Left forelimb (tissue), 1 donor: ENCODE results near the gene PET100.
"Not testable (repeated sequence)": the region's sequence is repeated elsewhere in the genome, so short reads cannot be mapped to it uniquely, and the experiment has no call there.

Source experiments
- DNase-seq: peaks from one replicate; pipeline ENCODE4 v3.0.0-alpha.2; 2018; ENCODE audit warnings: low spot score

The PET100 gene

DNA sequence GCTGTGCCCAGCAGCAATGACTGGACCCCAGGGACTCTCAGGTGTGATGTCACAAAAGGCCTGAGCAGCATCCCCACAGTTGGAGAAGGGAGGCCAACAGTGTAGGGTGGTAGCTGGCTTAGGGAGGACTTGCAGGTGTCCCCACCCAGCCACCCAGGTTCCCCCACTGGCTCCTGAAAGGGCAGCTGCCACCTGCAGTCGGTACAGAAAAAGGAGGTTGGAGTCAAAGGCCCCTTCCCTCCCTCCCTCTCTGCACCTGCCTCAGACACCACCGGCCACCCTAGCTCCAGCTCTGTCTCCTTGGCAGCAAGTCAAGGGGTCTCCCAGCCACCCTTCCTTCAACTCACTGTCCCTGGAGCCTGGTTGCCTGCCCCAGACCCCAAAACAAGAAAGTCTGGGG, 4.1 kb downstream of the PET100 start, which contains the start of gene PCP2:
Gene PCP2 (minus strand): TSS at position 22 of the 400 bp plus-strand sequence. CDS start 262 bp downstream, outside the sequence.
- DNase-seq = no peak

- no peak for DNase-seq
These were observed 6.1 kb downstream of the PET100 start for GRCh38 chr19:7635670-7636069.

DNA sequence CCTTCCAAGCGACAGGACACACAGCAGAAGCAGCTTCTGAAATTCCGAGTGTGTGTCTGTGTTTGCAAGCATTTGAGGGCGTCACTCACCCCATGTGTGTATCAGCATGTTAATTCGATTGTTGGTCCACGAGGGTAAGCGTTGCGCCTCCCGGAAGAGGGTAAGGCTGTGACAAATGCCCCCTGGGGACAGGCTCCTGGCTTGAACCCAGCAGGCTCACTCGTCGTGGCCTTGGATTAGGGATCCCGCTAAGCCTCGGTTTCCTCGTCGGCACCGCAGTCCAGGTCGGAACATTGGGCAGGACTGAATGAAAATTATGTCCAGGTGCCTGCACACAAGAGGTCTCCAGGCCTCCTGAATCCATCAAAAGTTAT, 6.7 kb downstream of the PET100 start:
- no peak for DNase-seq

GRCh38 chr19:7636691-7637373, 7.2 kb downstream of the PET100 start, which contains the start of gene STXBP2:
STXBP2 (plus strand) TSS chr19:7637110; CDS start chr19:7637150, 40 bp downstream.
- no peak for DNase-seq

DNA sequence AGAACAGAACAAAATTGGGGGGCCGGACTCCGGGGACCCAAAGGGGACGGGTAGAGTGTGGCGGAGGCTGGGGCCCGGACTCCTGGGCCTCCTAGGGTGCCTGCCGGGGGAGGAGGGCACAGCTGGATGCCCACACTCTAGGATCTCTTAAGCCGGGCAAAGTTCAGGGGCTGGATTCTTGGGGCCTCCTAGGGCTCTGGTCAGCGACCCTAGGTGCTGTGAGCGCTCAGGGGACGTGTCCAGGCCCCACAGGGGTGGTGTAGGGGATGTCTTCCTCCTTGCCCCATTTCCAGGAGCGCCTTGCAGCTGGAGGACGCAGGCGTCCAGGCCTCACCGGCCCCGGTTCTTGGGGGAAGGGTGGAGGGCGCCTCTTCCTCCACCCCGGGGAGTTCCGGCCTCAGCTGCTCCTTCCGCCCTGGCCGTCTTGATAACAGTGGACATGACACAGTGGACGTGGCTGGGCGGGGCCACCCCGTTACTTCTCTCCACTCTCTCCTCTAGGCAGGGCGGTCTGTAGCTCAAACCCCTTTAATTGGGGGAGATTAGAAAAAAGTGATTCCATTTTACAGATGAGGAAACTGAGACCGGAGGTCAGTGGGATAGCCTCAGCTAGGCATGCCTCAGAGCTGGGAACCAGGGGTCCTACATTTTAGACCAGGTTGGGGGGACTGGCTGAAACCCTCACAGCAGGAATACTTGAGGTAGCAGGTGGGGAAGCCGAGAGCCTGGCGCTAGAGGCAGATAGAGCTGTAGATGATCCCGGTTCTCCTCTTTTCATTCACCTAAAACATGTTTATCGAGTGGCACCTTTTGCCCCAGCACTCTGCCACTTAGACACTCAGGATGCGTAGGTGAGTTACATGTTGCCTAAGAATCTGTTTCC, 8.0 kb downstream of the PET100 start:
- no peak for DNase-seq

DNA sequence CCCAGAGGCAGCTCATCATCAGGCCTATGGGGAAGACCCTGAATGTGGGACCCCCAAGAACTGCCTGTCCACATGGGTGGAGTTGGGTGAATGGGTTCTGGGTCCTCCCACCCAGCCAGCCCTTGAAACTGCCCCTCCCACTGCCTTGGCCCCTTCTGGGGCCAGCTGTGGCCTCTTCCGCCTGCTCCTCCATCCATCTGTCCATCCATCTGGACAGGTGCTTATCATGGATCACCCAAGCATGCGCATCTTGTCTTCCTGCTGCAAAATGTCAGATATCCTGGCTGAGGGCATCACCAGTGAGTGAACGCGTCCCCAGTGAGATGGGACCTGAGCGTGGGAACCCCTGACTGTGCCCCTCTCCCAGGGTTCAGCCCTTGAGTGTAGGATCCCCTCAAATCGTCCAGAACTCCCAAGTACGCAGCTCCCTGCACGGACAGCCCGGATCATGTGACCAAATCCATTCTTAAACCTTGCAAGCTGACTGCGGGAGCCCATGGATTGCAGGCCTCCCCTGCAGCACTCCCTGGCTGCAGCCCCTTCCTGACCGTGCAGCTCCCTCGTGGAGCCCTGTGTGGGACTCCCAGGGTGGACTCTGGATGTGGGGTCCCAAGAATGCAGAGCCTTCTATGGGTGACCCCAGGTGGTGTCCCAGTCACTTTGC, 9.3 kb downstream of the PET100 start:
- no peak for DNase-seq

DNA sequence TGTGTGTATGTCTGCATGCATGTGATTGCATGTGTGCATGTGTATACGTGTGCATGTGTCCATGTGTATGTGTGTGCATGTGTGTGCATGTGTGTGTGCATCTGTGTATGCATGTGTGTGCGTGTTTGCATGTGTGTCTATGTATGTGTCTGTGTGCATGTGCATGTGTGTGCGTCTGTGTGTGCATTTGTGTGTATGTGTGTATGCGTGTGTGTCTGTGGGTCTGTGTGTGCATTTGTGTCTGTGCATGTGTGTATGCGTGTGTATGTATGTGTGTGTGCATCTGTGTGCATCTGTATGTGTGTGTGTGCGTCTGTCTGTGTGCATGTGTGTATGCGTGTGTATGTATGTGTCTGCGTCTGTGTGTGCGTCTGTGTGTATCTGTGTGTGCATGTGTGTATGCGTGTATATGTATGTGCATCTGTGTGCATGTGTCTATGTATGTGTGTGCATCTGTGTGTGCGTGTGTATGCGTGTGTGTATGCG, 10.3 kb downstream of the PET100 start:
- no peak for DNase-seq

DNA sequence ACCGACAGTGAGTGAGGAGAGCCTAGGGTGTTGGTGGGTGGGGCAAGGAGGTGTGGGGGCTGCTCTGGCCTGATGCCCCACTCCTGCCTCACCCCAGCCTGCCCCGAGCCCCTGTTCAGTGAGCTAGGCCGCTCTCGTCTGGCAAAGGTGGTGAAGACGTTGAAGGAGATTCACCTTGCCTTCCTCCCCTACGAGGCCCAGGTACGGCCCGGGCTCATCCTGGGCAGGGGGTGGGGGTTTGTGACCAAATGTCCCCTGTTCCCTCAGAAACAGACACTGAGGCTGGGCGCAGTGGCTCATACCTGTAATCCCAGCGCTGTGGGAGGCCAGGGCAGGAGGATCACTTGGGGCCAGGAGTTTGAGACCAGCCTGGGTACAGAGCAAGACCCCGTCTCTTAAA, 11.2 kb downstream of the PET100 start:
- no peak for DNase-seq

DNA sequence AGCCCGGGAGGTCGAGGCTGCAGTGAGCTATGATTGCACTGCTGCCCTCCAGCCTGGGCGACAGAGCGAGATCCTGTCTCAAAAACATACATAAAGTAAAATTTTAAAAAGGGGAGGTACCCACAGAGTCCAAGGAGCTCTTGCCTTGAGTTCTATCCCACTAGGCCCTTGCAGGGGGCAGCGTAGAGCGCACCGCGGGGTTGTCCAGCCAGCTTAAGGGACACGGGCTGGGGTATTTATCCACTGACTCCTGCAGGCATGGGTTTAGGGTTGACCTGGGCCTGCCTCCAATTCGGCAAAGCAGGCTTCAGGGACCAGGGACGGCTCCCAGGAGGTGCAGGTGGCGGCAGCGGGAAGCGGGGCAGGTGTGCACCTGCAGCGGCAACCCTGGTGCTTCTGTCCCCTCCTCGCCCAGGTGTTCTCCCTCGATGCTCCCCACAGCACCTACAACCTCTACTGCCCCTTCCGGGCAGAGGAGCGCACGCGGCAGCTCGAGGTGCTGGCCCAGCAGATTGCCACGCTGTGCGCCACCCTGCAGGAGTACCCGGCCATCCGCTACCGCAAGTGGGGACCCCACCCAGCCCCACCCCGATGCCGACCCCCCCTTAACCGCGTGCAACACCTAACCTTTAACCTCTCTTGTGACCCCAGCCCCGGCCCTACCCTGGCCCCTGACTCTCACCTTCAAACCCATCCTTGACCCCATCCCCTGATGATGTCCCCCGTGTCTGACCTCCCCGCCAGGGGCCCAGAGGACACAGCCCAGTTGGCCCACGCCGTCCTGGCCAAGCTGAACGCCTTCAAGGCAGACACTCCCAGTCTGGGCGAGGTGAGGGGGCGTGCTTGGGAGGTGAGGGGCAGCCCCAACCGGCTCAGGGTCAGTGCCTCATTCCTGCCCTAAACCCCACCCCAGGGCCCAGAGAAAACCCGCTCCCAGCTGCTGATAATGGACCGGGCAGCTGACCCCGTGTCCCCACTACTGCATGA, 12.0 kb downstream of the PET100 start:
- no peak for DNase-seq

GRCh38 chr19:7642295-7643030, 12.9 kb downstream of the PET100 start:
- no peak for DNase-seq

DNA sequence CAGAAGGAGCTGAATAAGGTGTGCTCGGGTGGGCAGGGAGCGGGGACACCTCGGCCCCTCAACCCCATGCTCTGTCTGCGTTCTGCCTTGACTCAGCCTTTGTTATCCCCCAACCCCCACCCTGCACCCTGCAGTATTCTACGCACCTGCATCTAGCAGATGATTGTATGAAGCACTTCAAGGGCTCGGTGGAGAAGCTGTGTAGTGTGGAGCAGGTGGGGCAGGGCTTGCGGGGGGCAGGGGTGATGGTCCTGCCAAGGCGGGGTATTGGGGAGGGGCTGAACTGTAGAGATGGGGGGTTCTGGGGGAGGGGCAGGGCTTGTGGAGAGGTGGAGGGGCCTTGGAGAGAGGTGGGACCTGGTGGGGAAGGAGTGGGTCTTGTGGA, 13.4 kb downstream of the PET100 start:
- no peak for DNase-seq

- not testable (repeated sequence) for DNase-seq
These were observed 14.3 kb downstream of the PET100 start for GRCh38 chr19:7643629-7644549.

DNA sequence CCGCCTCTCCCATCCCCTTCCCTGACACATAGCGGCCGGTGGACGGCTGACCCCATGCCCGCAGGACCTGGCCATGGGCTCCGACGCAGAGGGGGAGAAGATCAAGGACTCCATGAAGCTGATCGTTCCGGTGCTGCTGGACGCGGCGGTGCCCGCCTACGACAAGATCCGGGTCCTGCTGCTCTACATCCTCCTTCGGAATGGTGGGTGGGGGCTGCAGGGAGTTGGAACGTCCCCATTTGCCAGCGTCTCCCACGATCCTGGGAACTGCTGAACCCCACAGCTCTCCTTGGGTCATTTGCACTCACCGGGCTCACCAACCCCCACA, 14.9 kb downstream of the PET100 start:
- DNase-seq = no peak

GRCh38 chr19:7645163-7645562, 15.6 kb downstream of the PET100 start:
- no peak for DNase-seq

GRCh38 chr19:7645656-7646425, 16.2 kb downstream of the PET100 start:
- no peak for DNase-seq

DNA sequence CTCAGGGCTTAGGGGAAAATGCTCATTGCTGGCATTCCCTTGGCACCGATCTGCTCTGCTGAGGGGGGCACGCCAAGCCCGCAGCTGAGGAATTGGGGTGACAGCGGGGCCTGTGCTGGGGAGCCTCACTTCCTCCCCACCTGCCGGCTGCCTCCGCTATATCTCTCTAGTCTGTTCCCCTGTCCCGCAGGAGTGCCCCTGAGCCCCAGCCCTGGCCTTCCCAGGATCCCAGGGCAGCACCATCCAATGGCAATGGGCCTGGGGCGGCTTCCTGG, 16.8 kb downstream of the PET100 start:
- DNase-seq = no peak

DNA sequence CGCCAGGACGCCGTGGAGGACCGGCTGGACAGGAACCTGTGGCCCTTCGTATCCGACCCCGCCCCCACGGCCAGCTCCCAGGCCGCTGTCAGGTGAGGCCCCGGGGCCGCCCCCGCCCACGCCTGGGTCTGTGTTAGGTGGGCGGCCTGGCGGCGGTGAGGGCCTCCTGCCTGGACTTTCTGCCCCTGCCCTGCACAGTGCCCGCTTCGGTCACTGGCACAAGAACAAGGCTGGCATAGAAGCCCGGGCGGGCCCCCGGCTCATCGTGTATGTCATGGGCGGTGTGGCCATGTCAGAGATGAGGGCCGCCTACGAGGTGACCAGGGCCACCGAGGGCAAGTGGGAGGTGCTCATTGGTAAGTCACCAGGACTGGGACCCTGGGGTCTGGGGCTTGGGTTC, 17.6 kb downstream of the PET100 start:
- DNase-seq = no peak

DNA sequence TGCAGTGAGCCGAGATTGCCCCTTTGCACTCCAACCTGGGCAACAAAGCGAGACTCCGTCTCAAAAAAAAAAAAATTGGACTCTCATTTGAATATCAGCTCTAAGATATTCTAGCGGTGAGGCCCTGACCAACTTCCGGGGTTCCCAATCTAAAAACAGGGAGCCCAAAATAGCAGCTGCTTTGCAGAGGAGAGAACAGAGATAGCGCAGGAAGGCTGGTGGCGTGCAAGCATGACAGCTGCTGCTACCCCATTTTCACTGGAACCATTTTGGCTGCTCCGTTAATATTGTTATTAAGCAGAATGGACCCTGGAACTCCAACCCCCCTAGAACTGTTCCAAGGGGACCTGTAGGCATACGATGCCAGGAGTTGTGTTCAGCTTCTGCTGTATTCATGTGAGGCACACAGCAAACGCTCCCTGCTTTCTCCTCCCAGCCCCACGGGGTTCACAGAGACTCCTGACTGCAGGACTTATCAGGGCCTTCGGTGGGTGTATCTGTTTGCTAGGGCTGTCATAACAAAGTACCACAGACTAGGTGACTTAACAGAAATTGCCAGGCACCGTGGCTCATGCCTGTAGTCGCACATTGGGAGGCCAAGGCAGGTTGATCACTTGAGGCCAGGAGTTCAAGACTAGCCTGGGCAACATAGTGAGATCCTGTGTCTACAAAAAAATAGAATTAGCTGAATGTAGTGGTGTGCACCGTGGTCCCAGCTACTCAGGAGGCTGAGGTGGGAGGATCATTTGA, 18.8 kb downstream of the PET100 start:
- no peak for DNase-seq
